Fibroblast of lung (primary cell): Measurements from ENCODE around the gene LYSMD2. TPM values are rescaled to one million over a fixed set of nuclear protein-coding genes. Genes with fewer than 3 reads are reported as not detected.

Experiments used
- DNase-seq, 2 donors: peaks; one replicate each; pipeline versions ENCODE4 v3.0.0 to v3.0.0-alpha.2; 2010; ENCODE audit warnings: low read depth in 2 of 2
- H2AFZ ChIP-seq: 2 replicates; pipeline ENCODE4 v1.5.1; 2012; ENCODE audit warnings: low read length, control low read depth, inconsistent platforms
- H3K27ac ChIP-seq: 2 replicates; pipeline ENCODE4 v1.5.1; 2011; ENCODE audit warnings: low read length, control low read depth; ENCODE audit not compliant: insufficient read depth
- H3K27me3 ChIP-seq: 2 replicates; pipeline ENCODE4 v1.5.1; 2011; ENCODE audit warnings: mild to moderate bottlenecking, low read length; ENCODE audit not compliant: control insufficient read depth, insufficient read depth
- H3K36me3 ChIP-seq: 2 replicates; pipeline ENCODE4 v1.5.1; 2011; ENCODE audit warnings: low read length; ENCODE audit not compliant: control insufficient read depth, insufficient read depth
- H3K4me1 ChIP-seq: 2 replicates; pipeline ENCODE4 v1.5.1; 2011; ENCODE audit warnings: low read length; ENCODE audit not compliant: control insufficient read depth, insufficient read depth; ENCODE audit errors: extremely low read depth
- H3K4me2 ChIP-seq: 2 replicates; pipeline ENCODE4 v1.5.1; 2011; ENCODE audit warnings: low read length, control low read depth; ENCODE audit not compliant: insufficient read depth; ENCODE audit errors: extremely low read depth
- H3K4me3 ChIP-seq, 4 experiments: fragments of 200-600 bp in 1 of 4; sonication (generic) in 1 of 4; replicated peaks in 1 of 4; 2 replicates each; pipeline ENCODE4 v1.5.1; 2011 to 2016; ENCODE audit warnings: low read length in 4 of 4, low read depth in 3 of 4, mild to moderate bottlenecking in 3 of 4, control low read depth in 2 of 4, inconsistent platforms in 1 of 4, mixed read lengths in 1 of 4; ENCODE audit not compliant: insufficient read depth in 1 of 4; ENCODE audit errors: control extremely low read depth in 1 of 4
- H3K79me2 ChIP-seq: 2 replicates; pipeline ENCODE4 v1.5.1; 2012; ENCODE audit warnings: mild to moderate bottlenecking, low read length, inconsistent platforms; ENCODE audit not compliant: control insufficient read depth, insufficient read depth
- H3K9ac ChIP-seq: 2 replicates; pipeline ENCODE4 v1.5.1; 2011; ENCODE audit warnings: mild to moderate bottlenecking, low read length, control low read depth; ENCODE audit not compliant: insufficient read depth
- H3K9me3 ChIP-seq: 2 replicates; pipeline ENCODE4 v1.5.1; 2012; ENCODE audit warnings: low read depth, low read length; ENCODE audit not compliant: control insufficient read depth, insufficient read depth
- H4K20me1 ChIP-seq: 2 replicates; pipeline ENCODE4 v1.5.1; 2011; ENCODE audit warnings: low read length; ENCODE audit not compliant: control insufficient read depth, insufficient read depth; ENCODE audit errors: extremely low read depth
- CTCF ChIP-seq, 2 donors: IDR thresholded peaks in 1 of 2; conservative IDR thresholded peaks in 1 of 2; 1 replicate in 1 of 2; 2 replicates in 1 of 2; pipeline ENCODE4 v1.5.1; 2011 to 2012; ENCODE audit warnings: low read length in 2 of 2, control low read depth in 1 of 2, inconsistent platforms in 1 of 2, low read depth in 1 of 2, mild to moderate bottlenecking in 1 of 2
- EZH2 ChIP-seq: IDR thresholded peaks from 2 replicates; pipeline ENCODE4 v1.5.1; 2012; ENCODE audit warnings: low read length, control low read depth, mild to moderate bottlenecking; ENCODE audit errors: missing control alignments
- polyA plus RNA-seq, 2 donors: library from polyadenylated mRNA; depleted of rRNA in 1 of 2; stranded (reverse) in 1 of 2; unstranded in 1 of 2; fragments of >200 nt; gene quantifications; 2 replicates each; pipeline ENCODE4 v1.2.1, GENCODE V29; 2011 to 2012; ENCODE audit warnings: missing spikeins in 1 of 2
- total RNA-seq: library from RNA; depleted of rRNA; stranded (reverse); fragments of >200 nt; gene quantifications from 2 replicates; pipeline ENCODE4 v1.2.1, GENCODE V29; 2014

LYSMD2 gene
- total and polyA plus RNA-seq, 2 donors (not counting 1 experiment from before 2014, with no cell fraction given) = 7.8 to 10.1 TPM

GRCh38 chr15:51776952-51777569 lies 39.6 kb upstream of the LYSMD2 start:
- Histone ChIP-seq H3K9ac (no peak overlapping the region), H3K4me2 (no peak overlapping the region), H2AFZ (no peak overlapping the region), H3K4me1 (no peaks in the 10 kb centered on the region), H3K27ac (no peak overlapping the region), H3K79me2 (no peaks in the 10 kb centered on the region), H4K20me1 (no peaks in the 10 kb centered on the region), H3K36me3 (peaks cover 1% of the 10 kb centered on the region), H3K9me3 (no peaks in the 10 kb centered on the region), H3K4me3 (no peak overlapping the region), H3K27me3 (no peaks in the 10 kb centered on the region)
- TF ChIP-seq EZH2 = no peak
- TF ChIP-seq CTCF (conservative IDR thresholded peaks at IDR 0.05 in 1 of 2, IDR thresholded peaks at IDR 0.05 in 1 of 2; ENCODE audit: low read depth in 1 of 2, low read length in 2 of 2) = peak; percentile 72 to 84
- peak; percentile 59 to 84 for DNase-seq

DNA sequence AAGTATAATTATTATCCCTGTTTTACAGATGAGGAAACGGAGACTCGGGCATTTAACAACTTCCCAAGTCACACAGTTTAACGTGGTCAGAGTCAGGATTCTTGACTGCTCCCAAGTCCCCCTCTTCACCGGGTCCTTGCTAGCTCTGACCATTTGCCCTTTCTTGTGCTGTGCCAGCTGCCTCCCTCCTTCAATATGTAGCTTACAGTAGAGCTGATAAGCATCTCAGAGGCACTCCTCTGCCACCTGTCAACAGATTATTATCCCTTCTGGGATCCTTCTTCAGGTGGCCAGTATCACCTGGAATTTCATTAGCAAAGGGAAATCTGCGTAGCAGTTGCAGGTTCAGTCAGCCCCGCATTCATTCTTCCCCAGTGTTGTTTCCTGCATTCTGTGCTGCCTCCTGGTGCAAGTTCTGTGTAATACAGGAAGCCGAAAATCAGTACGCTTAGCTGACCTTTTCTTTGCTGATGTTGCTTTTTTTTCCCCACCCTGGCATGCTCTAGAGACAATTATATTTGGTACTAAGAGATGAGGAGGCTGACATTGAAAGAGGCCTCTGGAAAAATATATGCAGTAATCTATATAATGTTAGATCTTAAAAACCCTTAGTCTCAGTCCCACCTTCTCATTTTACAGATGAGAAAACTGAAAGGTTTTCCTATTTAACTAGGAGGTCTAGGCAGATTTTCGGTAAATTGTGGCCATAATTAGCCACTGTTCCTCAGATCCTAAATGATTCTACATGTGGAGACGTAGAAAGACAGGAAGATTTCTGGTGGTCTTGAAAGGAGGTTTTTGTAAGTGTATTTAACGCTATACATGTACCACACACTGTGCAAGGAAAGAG lies 38.7 kb upstream of the LYSMD2 start:
- peak; percentile 30 to 53 for DNase-seq
- Histone ChIP-seq H3K9me3 (no peaks in the 10 kb centered on the region), H3K36me3 (peaks cover 1% of the 10 kb centered on the region), H3K27me3 (no peaks in the 10 kb centered on the region), H3K4me3 (no peak overlapping the region), H3K27ac (no peak overlapping the region), H3K4me2 (no peak overlapping the region), H3K79me2 (no peaks in the 10 kb centered on the region), H4K20me1 (no peaks in the 10 kb centered on the region), H3K4me1 (no peaks in the 10 kb centered on the region), H3K9ac (no peak overlapping the region), H2AFZ (no peak overlapping the region)
- TF ChIP-seq CTCF (conservative IDR thresholded peaks at IDR 0.05 in 1 of 2, IDR thresholded peaks at IDR 0.05 in 1 of 2; ENCODE audit: low read depth in 1 of 2, low read length in 2 of 2) = peak; percentile 86 to 88
- no peak for TF ChIP-seq EZH2

- no peak overlapping the region for H3K9ac ChIP-seq
- no peak for DNase-seq
- H3K79me2 ChIP-seq = no peaks in the 10 kb centered on the region
- H3K4me3 ChIP-seq = no peak overlapping the region
- H2AFZ ChIP-seq = no peak overlapping the region
- no peaks in the 10 kb centered on the region for H3K27me3 ChIP-seq
- peaks cover 1% of the 10 kb centered on the region for H3K36me3 ChIP-seq
- TF ChIP-seq CTCF (conservative IDR thresholded peaks at IDR 0.05 in 1 of 2, IDR thresholded peaks at IDR 0.05 in 1 of 2; ENCODE audit: low read depth in 1 of 2, low read length in 2 of 2) (no peak), EZH2 (no peak)
- H3K4me1 ChIP-seq = no peaks in the 10 kb centered on the region
- H3K4me2 ChIP-seq = no peak overlapping the region
- H3K27ac ChIP-seq = no peak overlapping the region
- no peaks in the 10 kb centered on the region for H4K20me1 ChIP-seq
- H3K9me3 ChIP-seq = no peaks in the 10 kb centered on the region
Measured at GRCh38 chr15:51774916-51775315, 37.5 kb upstream of the LYSMD2 start.
